Fibroblast of skin of abdomen (primary cell): Measurements from ENCODE around the gene NUDT16.

Source experiments
- DNase-seq: peaks from one replicate; pipeline ENCODE4 v3.0.0-alpha.2; 2013

The NUDT16 gene

DNA sequence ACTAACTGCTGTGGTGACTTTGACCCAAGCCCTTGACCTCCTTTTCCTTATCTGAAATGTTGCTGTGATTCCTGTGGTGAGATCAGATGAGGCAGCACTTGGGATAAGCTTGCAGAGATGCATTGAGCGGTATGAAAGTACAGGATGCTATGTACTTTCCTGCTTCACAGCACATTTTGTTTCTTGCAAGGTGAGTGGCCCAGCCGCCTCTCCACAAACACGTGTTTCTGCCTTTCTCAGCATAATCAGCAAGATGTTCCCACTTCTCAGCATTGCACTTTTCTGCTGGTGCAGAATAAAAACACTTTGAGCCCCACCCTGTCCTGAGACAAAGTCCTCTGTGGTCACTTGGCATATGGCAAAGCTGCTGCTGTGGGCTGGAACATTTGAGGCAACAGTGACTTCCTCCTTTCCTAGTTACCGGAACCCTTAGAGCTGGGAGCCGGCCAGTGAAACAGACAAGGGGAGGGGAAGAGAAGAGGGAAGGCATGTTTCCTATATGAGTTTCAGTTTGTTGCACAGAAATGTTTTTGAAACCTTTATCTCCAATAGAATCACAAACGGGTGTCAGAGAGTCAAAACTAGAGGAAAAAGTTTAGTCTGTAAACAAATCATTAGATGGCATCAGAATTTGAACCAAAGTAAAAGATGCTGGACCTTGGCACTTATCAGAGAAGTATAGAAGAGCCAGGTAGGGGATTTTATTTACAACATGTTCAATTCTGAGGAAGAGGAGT lies 5.0 kb downstream of the NUDT16 start:
- no peak for DNase-seq

DNA sequence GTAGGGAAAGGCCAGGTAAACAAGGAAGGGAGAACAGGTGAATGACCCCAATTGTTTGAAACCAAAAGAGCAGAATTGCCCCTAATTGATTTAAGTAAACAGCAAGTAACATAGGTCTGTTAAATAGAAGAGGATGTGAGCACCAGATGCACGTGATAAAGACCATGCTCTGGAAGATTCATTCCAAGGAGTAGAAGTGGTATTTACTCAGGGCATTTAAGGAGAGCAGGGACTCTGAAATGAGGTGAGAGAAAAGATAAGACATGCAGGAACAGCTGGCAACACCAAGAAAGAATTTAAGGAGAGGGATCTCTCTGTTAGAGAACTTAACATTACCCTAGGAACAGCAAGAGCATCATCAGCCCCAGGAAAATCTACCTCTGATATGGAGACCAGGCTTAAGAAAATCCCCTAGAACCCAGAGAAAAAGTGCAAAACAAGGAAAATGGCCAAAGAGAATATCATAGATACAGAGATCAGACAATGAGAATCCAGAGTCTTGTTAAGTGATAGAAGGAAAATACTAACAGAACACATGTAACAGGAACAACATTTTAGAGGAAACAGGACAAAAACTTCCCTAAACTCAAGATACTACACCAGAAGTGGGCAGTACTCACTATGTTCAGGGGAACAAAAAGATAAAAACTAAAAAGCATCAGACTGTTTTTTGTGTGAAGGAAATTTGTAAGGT lies 6.4 kb downstream of the NUDT16 start:
- DNase-seq = no peak

DNA sequence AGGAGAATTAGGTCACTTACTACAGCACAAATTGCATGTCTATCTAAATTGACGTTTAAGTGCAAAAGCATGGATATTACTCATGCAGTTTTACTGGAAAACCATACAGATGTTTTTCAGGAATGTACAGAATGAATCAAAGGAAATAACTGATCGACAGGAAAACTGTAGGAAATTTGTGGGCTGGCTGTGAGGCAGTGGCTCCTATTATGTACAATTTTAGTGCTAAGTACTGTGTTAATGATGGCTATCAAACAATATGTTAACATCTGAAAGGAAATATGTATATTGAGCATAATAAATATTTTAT lies 6.9 kb downstream of the NUDT16 start:
- DNase-seq = peak; percentile 58

DNA sequence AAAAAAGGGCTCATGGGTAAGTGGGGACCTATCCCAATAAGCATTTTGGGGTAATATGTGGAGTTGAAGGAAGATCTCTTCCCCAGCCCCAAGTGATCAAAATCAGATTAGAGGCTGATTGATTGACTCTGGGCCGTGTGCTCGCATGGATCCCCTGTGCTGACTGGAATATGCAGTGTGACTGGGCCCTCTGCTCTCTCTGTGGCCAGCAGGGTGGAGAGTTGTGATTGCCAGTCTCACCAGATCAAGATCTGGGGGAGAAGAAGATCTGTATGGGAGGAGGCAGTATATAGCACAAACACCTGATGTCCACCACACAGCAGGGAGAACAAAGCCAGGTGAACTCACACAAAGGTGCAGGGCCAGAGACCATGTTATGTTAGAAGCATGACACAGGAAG lies 8.8 kb downstream of the NUDT16 start:
- DNase-seq = no peak

DNA sequence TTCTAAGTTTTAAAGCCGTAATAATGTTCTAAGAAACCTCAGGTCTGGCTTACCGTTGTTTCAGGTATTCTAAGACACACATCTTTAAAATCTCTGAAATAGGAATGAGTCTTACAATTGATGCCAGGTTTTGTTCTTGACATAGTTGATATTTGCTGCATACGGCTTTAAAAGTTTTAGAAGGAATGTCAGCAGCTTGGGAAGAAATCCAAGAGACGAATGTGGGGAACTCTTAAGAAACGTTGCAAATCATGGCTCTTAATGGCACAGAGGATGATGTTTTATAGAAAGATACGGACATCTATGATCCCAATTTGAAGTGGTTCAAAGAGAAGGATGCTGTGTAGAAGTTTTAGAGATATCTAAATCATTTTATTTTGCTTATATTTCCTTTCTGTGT lies 11.5 kb downstream of the NUDT16 start:
- DNase-seq = peak; percentile 28

DNA sequence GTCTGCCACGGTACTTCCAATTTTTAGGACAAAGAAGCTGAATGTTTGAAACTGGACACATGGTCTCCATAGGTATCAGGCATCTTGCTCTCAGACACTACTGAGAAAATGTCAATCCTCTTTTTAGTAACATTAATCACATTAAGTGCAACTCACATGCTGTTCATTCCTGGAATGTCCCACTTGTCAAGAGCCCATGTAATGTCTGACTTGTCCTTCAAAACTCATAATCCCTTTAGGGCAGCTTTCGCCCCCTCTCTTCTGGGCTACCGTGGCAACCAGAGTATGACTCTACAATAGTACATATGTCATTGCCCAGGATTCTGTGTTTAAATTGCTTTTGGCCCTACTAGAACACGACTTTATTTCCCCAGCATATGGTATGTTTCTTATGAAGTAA lies 12.3 kb downstream of the NUDT16 start:
- peak; percentile 27 for DNase-seq

DNA sequence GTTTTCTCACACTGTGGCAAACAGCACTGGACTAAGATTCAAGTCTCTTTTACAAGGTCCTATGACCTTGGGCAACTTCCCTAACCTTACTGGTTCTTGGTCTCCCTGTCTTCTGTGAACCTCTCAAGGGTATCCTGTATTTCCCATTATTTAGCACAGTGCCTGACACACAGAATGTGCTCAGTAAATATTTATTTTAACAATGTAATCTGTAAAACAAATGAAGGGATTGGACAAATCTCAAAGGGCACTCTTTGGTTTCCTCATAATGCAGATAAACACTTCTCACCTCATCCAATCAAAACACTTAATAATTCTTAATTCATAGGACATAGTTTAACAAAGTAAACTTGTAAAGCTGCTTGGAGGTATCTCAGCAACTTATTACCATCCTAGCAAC lies 12.8 kb downstream of the NUDT16 start:
- no peak for DNase-seq

DNA sequence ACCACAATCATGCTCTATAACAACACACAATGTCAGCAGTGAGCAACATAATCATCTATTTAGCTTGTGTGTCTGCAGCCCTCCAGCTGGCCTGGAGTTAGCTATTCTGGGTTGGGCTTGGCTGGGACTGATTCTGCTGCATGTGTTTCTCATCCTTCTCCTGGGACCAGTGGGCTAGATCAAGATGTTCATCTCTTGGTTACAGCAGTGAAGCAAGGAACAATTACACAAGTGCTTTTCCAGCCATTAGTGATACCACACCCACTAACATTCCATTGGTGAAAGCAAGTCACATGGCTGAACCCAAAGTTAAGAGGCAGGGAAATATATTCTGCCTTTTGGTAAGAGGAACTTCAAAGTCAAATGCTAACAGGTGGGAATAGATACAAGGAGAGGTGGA lies 14.6 kb downstream of the NUDT16 start:
- peak; percentile 47 for DNase-seq

DNA sequence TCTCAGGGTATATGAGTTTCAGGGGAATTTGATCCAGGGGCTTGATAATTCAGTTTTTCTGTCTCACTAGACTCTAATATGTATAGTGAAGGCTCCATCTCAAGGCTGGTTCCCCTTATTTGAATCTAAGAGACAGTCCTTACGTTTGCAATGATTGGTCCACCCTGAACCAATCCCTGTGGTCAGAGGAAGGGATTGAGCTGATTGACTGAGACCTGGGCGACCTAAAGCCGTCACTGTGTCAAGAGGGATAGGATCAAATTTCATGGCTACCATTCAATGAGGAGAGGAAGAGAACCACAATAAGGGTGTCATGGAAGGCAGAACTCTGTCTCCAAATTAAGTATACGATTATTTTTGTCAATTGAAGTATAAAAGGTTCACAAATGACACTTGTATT lies 16.3 kb downstream of the NUDT16 start:
- no peak for DNase-seq

DNA sequence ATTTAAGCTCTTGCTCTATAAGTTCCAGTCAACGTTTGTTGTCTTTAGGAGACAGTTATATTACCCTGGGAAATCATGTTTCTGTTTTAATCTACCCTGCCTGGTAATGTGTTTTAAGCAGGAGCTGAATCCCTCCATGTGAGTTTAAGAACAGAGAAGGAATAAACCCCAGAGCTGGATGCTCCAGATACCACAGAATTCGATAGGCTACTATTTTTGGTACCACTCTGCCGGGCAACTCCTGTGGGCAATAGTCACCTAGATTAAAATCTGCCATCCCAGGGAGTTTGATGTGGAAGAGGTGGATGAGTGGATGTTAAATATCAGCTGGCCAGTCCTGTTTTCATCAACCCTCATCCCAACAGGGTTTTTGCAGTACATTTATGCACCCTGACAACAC lies 20.4 kb downstream of the NUDT16 start:
- no peak for DNase-seq

DNA sequence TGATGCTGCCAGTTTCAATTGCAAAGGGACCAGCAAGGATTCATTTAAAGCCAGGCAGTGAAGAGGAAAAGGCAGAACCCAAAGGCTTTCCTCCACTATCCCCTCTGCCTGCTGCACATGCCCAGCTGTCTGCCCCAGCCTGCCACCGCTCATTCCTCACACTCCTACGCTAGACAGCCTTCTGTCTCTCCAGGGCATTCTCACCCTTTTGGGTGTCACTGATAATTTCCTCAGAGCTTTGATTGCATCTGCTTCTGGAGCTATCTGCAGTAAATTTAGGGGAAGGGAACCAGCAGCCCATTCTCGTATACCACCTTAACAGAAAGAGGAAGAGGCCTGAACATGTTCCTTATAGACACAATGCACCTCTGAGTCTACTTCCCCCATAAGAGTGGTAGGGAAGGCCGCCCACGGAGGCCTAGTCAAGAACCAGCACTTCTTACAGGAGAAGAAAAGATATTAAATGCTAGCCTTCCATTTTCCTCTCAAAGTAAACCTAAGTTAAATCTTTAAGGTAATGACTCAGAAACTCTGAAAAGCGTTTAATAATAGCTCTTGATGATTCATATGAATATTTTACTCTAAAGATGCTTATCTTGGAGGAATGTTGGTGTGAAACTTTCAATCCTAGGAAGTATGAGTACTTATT lies 20.9 kb downstream of the NUDT16 start:
- peak; percentile 58 for DNase-seq

DNA sequence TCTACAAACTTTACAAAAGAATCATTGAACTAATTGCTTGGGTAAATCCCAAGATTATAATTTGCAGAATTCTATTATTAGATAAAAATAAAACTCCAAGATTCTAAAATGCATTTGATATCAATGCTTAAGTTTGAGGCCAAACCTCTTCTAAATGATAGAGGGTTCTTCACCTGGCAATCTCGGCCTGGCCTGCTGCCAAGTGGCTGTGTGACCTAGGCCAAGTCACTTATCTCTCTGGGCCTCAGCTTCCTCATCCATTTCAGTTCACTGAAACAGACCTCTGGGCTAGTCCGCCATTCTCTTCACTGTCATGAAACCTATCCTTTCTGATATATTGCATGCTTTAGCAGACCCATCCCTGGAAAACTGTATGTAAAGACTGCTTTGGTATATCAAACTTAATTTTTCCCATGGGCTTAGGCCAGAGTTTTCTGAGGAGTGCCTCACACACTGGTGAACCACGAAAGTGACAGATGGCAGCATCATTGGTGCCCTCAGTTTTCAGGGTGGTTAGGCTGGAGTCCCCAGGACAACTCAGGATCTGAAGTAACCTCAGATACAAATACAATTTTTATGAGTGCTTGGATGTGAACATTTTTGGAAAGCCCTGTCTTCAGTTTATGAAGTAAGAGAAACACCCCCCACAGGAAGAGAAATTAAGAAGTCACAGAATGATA lies 21.8 kb downstream of the NUDT16 start:
- DNase-seq = no peak

DNA sequence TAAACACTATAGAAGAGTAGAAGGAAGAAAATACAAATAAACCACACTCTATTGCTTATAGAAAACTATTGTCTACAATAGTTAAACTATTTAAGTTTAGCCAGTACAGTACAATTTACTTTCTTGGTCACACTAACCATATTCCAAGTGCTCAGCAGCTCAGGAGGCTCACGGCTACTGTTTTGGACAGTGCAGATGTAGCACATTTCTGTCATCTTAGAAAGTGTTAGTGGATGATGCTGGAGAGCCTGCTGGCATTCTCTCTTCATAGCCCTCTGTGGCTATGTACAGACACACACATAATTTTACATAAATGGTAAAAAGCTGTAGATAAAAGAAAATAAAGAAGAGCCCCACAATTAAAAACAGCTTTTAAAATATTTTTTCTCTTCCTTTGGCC lies 23.8 kb downstream of the NUDT16 start:
- no peak for DNase-seq

DNA sequence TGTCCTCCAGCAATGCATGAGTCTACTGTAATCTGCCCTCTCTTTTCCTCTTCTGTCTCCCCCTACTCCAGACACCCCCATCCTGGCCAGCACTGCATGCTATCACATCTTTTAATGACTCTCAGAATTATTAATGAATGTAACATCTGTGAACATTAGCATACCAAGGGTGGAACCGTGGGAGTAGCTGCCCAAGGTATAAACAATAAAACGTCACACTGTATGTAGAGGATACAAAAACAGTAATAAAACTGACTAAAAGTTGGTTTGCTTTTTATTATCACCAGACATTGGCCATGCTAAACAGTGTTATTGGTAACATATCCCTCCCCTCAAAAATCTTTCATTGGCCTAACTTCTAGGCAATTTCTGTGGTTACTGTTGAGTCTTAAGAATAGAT lies 24.7 kb downstream of the NUDT16 start:
- DNase-seq = no peak

DNA sequence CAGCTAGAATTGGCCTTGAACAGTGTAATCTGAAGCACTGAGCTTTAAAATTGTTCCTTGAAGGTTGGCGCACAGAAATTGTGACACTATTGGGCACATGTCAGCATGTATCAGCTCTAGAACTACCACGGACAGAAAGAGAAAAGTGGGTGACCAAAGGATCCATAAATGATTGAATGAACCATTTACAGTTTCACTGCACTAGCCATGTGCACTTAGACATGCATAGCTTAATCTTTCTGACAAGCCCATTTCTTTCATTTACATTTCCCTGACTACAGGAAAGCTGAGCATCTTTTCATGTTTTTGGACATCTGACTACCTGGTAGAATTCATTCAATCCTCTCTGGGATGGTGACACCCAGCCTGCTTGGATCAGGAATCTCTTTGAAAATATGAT lies 36.2 kb downstream of the NUDT16 start:
- no peak for DNase-seq

DNA sequence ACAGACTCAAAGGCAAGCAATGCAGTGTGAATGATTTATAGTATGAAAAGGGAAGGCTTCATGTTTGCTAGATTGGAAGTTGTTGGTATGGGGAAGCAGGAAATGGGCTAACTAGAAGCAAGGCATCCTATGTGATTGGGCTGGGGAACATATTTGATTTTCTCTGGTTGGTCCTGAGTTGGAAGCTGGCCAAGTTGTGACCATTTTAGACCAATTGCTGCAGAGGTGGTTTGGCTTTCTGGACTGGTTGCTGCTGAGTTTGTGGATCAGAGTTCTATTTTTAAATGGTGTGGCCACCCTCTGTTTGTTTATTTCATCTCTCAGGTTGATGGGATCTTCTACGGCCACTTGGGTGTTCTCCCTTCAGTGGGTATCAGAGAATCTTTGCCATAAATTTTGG lies 39.7 kb downstream of the NUDT16 start:
- DNase-seq = no peak

DNA sequence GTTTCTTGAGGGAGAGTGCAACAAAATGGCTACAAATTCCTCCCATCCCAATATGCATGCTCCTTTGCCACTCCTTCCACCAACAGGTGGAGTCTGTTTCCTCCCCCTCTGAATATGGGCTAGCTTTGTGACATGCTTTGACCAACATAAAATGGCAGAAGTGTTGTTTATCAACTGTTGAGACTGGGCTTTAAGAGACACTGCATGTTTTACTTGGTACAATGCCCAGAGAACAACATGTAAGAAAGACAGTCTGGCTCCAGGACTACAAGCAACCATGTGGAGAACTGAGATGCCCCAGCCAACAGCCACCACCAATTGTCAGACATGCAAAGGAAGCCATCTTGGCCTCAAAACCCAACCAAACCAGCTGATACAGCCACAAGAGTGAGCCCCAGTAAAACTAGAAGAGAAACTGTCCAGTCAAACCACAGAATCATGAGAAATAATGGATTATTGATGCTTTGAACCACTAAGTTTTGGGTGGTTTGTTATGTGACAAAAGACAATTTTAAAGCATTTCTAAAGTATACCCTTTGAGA lies 40.5 kb downstream of the NUDT16 start:
- no peak for DNase-seq

DNA sequence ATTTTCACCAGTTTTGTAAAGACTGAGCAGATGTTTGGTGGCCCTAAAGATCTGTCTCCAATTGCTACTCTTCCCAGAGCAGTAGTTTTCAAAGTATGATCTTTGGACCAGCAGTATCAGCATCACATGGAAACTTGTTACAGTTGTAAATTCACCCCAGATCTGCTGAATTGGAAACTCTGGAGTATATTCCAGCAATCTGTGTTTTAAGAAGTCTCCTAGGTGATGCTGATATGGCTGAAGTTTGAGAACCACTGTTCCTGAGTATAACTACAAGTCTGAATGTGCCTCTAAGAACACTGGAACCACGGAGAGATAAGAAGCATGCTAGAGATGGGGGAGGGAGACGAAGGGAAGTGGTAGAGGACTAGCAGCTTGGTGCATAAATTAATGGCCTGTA lies 45.7 kb downstream of the NUDT16 start:
- DNase-seq = no peak

DNA sequence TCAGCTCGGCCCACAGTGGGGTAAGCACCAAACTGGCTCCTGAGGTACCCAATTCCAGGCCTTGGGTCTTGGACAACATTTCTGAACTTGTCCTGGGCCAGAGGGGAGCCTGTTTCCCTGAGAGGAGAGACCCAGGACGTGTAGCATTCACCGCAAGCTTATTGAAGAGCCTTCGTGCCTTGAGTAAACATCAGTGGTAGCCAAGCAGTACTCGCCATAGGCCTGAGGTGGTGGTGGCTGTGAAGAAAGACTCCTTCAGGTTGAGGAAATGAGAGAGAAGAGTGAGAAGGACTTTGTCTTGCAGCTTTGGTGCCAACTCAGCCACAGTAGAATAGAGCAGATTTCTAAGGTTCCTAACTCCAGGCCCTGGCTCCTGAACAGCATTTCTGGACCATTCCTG lies 50.2 kb downstream of the NUDT16 start:
- DNase-seq = no peak

DNA sequence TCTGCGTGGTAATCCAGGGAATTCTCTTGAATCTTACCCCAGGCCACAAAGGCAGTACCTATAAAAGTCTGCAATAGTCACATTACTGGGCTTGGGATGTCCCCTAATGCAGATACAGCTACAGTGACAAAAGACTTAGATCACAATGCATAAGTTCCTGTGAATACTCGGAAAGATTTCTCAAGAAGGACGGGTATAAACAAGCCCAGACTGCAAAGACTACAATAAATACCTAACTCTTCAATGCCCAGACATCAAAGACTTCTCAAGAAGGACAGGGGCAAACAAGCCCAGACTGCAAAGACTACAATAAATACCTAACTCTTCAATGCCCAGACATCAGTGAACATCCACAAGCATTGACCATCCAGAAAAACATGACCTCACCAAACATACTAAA lies 50.9 kb downstream of the NUDT16 start:
- DNase-seq = no peak

DNA sequence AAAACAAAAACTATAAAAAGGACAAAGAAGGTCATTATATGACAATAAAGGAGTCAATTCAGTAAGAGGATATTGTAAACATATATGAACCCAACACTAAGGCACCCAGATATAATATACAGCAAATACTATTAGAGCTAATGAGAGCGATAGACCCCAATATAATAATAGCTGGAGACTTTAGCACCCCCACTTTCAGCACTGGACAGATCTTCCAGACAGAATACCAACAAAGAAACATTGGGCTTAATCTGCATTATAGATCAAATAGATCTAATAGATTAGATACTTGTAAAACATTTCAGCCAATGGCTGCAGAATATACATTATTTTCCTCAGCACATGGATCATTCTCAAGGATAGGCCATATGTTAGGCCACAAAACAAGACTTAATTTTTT lies 53.4 kb downstream of the NUDT16 start:
- no peak for DNase-seq
